SK-N-SH (cell line): ENCODE measurements around the gene FAM9A. TPM values are rescaled to one million over a fixed set of nuclear protein-coding genes. Genes with fewer than 3 reads are reported as not detected.
"Not testable (repeated sequence)": the region's sequence is repeated elsewhere in the genome, so short reads cannot be mapped to it uniquely, and the experiment has no call there.

Source experiments
- CTCF ChIA-PET: fragments of 300-600, 350-600 bp; formaldehyde crosslinking; extraction: SDS; loops from one replicate; lab custom pipeline; 2021; lab: Yijun Ruan, JAX
- POLR2A ChIA-PET: fragments of 350-600 bp; sonication (Branson Sonifier 250); formaldehyde crosslinking; extraction: SDS; loops from one replicate; lab custom pipeline; 2020; ENCODE audit warnings: antibody characterized with exemption, inconsistent platforms; lab: Yijun Ruan, JAX
- DNase-seq: peaks from one replicate; pipeline ENCODE4 v3.0.0; 2012
- H2AFZ ChIP-seq: fragments of 200-600 bp; sonication (generic); 2 replicates; pipeline ENCODE4 v1.8.1; 2016; ENCODE audit warnings: antibody characterized with exemption, mild to moderate bottlenecking, low read depth
- H3F3A ChIP-seq: fragments of 200-600 bp; sonication (generic); replicated peaks from 2 replicates; pipeline ENCODE3; 2016; ENCODE audit warnings: antibody characterized with exemption, mild to moderate bottlenecking; ENCODE audit not compliant: insufficient read depth
- H3K27ac ChIP-seq, 2 experiments: fragments of 200-500 bp in 1 of 2; fragments of 200-600 bp in 1 of 2; sonication (Bioruptor generic) in 1 of 2; sonication (generic), shearing (Covaris generic) in 1 of 2; 2 replicates each; pipeline versions ENCODE4 v1.5.1 to v1.6.1; 2014 to 2016; ENCODE audit warnings: low read depth in 2 of 2, inconsistent platforms in 1 of 2, low read length in 1 of 2, mild to moderate bottlenecking in 1 of 2, mixed read lengths in 1 of 2
- H3K27me3 ChIP-seq: fragments of 200-600 bp; sonication (generic), shearing (Covaris generic); 2 replicates; pipeline ENCODE4 v1.6.1; 2016; ENCODE audit warnings: mixed run types; ENCODE audit not compliant: insufficient read depth
- H3K36me3 ChIP-seq, 2 experiments: fragments of 200-500 bp in 1 of 2; fragments of 200-600 bp in 1 of 2; sonication (Bioruptor generic) in 1 of 2; sonication (generic) in 1 of 2; replicated peaks in 1 of 2; 2 replicates each; pipeline versions ENCODE3 to v1.5.1; 2014 to 2016; ENCODE audit warnings: low read length in 1 of 2, mild to moderate bottlenecking in 1 of 2; ENCODE audit not compliant: insufficient read depth in 2 of 2, control insufficient read depth in 1 of 2
- H3K4me1 ChIP-seq, 2 experiments: fragments of 200-500 bp in 1 of 2; fragments of 200-600 bp in 1 of 2; sonication (Bioruptor generic) in 1 of 2; sonication (generic), shearing (Covaris generic) in 1 of 2; 2 replicates each; pipeline versions ENCODE4 v1.5.1 to v1.6.1; 2014 to 2016; ENCODE audit warnings: low read depth in 1 of 2, low read length in 1 of 2, mixed run types in 1 of 2; ENCODE audit not compliant: insufficient read depth in 2 of 2, control insufficient read depth in 1 of 2
- H3K4me2 ChIP-seq: fragments of 200-600 bp; sonication (generic), shearing (Covaris generic); 2 replicates; pipeline ENCODE4 v1.6.1; 2017; ENCODE audit warnings: mixed run types
- H3K4me3 ChIP-seq, 2 experiments: fragments of 200-500 bp in 1 of 2; fragments of 200-600 bp in 1 of 2; sonication (Bioruptor generic) in 1 of 2; sonication (generic), shearing (Covaris generic) in 1 of 2; 2 replicates each; pipeline versions ENCODE4 v1.5.1 to v1.8.1; 2014 to 2016; ENCODE audit warnings: low read depth in 2 of 2, inconsistent platforms in 1 of 2, low read length in 1 of 2, mild to moderate bottlenecking in 1 of 2, mixed read lengths in 1 of 2, moderate library complexity in 1 of 2
- H3K79me2 ChIP-seq: fragments of 200-600 bp; sonication (generic); 2 replicates; pipeline ENCODE4 v1.8.1; 2017; ENCODE audit warnings: mild to moderate bottlenecking; ENCODE audit not compliant: insufficient read depth
- H3K9ac ChIP-seq: fragments of 200-600 bp; sonication (generic); 2 replicates; pipeline ENCODE4 v1.6.1; 2017; ENCODE audit warnings: mixed run types
- H3K9me2 ChIP-seq: fragments of 200-600 bp; sonication (generic); 2 replicates; pipeline ENCODE4 v1.6.1; 2017; ENCODE audit warnings: mixed run types
- H3K9me3 ChIP-seq: fragments of 200-600 bp; sonication (generic); 2 replicates; pipeline ENCODE4 v1.6.1; 2017; ENCODE audit warnings: mixed run types, mild to moderate bottlenecking, moderate library complexity
- H4K20me1 ChIP-seq: fragments of 200-600 bp; sonication (generic); 2 replicates; pipeline ENCODE4 v1.6.1; 2017; ENCODE audit warnings: mild to moderate bottlenecking, mixed run types; ENCODE audit not compliant: insufficient read depth
- GABPA ChIP-seq: IDR thresholded peaks from 2 replicates; pipeline ENCODE4 v1.4.0; 2012; ENCODE audit warnings: low read depth, mild to moderate bottlenecking
- MEF2A ChIP-seq: IDR thresholded peaks from 2 replicates; pipeline ENCODE4 v1.4.0; 2012; ENCODE audit warnings: low read depth, borderline replicate concordance
- POLR2AphosphoS5 ChIP-seq: IDR thresholded peaks from 2 replicates; pipeline ENCODE4 v1.6.1; 2012; ENCODE audit warnings: low read depth, low read length
- RAD21 ChIP-seq: IDR thresholded peaks from 2 replicates; pipeline ENCODE4 v1.6.1; 2012; ENCODE audit warnings: mild to moderate bottlenecking, low read length
- REST ChIP-seq: IDR thresholded peaks from 2 replicates; pipeline ENCODE4 v1.6.1; 2012; ENCODE audit warnings: mild to moderate bottlenecking, low read depth, low read length, moderate library complexity
- TEAD4 ChIP-seq: IDR thresholded peaks from 2 replicates; pipeline ENCODE4 v1.4.0; 2012; ENCODE audit warnings: mild to moderate bottlenecking, borderline replicate concordance; ENCODE audit not compliant: insufficient read depth
- USF1 ChIP-seq: IDR thresholded peaks from 2 replicates; pipeline ENCODE4 v1.4.0; 2012; ENCODE audit warnings: low read depth, borderline replicate concordance
- WGBS: methylation state at CpG from one replicate; pipeline ENCODE4 v1.1.6; 2017; ENCODE audit warnings: low lambda C conversion rate; 5-methylcytosine and 5-hydroxymethylcytosine counted together
- polyA plus RNA-seq, 3 experiments: library from polyadenylated mRNA; depleted of rRNA; stranded (reverse); fragments of >200 nt; gene quantifications; 2 replicates each; pipeline ENCODE4 v1.2.3, GENCODE V29; 2012

Gene FAM9A
- polyA plus RNA-seq, 1 of the 3 experiments (the other 2 are of a cell fraction) = not detected

GRCh38 chrX:8803326-8803725, 2.1 kb upstream of the FAM9A start:
- no peak overlapping the region for H2AFZ ChIP-seq
- no peak overlapping the region for H3K27ac ChIP-seq
- no peaks in the 10 kb centered on the region for H3K36me3 ChIP-seq
- TF ChIP-seq GABPA (no peak), REST (no peak), USF1 (no peak), MEF2A (no peak), POLR2AphosphoS5 (no peak), TEAD4 (no peak), RAD21 (no peak)
- TF ChIP-seq, all 33 proteins: peak for 0
- H3K9ac ChIP-seq = no peak overlapping the region
- ChIA-PET POLR2A (no interaction called here), CTCF (interaction anchor here (0.7 to 0.8 kb wide), 2 partner anchors 13 to 48 kb away, joined by 3 read pairs; no protein-coding TSS in a partner anchor)
- 11% methylated on average over 3 of the region's 3 CpGs for WGBS
- no peak for DNase-seq
- H3K9me3 ChIP-seq = no peaks in the 10 kb centered on the region
- H3K27me3 ChIP-seq = no peaks in the 10 kb centered on the region
- H3K4me2 ChIP-seq = no peak overlapping the region
- no peaks in the 10 kb centered on the region for H4K20me1 ChIP-seq
- no peaks in the 10 kb centered on the region for H3F3A ChIP-seq
- H3K4me1 ChIP-seq = no peaks in the 10 kb centered on the region
- no peaks in the 10 kb centered on the region for H3K9me2 ChIP-seq
- no peaks in the 10 kb centered on the region for H3K79me2 ChIP-seq
- H3K4me3 ChIP-seq = no peak overlapping the region

DNA sequence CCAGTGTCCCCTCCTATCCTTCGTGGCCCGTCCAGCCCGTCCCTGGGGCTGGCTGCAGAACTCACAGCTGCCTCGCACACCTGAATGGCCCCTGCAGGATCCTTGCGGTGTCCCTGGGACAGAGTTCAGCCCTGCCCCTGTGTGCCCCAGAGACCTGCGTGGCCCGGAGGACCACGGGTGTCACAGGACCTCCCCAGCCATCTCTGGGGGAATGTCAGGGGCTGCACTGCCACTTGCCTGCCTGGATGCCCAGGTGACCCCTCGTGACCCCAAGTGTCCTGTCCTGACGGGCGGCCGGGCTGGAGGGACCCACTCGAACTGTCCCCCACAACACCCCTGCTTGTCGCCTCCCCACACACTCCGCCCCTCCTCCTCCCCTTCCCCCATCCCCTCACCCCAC, 832 bp downstream of the FAM9A start:
- DNase-seq, H3K9me2 ChIP-seq, H3K27me3 ChIP-seq, H3K4me3 ChIP-seq, H3K27ac ChIP-seq, H2AFZ ChIP-seq, CTCF ChIA-PET, H3F3A ChIP-seq, H3K4me1 ChIP-seq, H3K36me3 ChIP-seq, POLR2A ChIA-PET, H3K79me2 ChIP-seq, H3K9ac ChIP-seq, H4K20me1 ChIP-seq, H3K4me2 ChIP-seq, H3K9me3 ChIP-seq: not testable (repeated sequence)
- 66% methylated on average over 11 of the region's 15 CpGs for WGBS

- H3K27me3 ChIP-seq, H3K9me3 ChIP-seq, H3K9ac ChIP-seq, H3K4me3 ChIP-seq, DNase-seq, H3K79me2 ChIP-seq, H2AFZ ChIP-seq, H3K36me3 ChIP-seq, H3K4me1 ChIP-seq, H4K20me1 ChIP-seq, H3K9me2 ChIP-seq, H3K27ac ChIP-seq, H3K4me2 ChIP-seq, H3F3A ChIP-seq, CTCF ChIA-PET, POLR2A ChIA-PET: not testable (repeated sequence)
- 36% methylated on average over 3 of the region's 13 CpGs for WGBS
Observed at GRCh38 chrX:8799281-8799680, 1.9 kb downstream of the FAM9A start.

- CTCF ChIA-PET, H2AFZ ChIP-seq, H3K27me3 ChIP-seq, H3K4me2 ChIP-seq, POLR2A ChIA-PET, H3K9me2 ChIP-seq, H3K4me1 ChIP-seq, H3K79me2 ChIP-seq, H4K20me1 ChIP-seq, H3K9ac ChIP-seq, H3K36me3 ChIP-seq, H3K4me3 ChIP-seq, H3K27ac ChIP-seq, H3F3A ChIP-seq, DNase-seq, H3K9me3 ChIP-seq: not testable (repeated sequence)
- WGBS = 49% methylated on average over 7 of the region's 16 CpGs
Observed at GRCh38 chrX:8798702-8799101, 2.5 kb downstream of the FAM9A start.

DNA sequence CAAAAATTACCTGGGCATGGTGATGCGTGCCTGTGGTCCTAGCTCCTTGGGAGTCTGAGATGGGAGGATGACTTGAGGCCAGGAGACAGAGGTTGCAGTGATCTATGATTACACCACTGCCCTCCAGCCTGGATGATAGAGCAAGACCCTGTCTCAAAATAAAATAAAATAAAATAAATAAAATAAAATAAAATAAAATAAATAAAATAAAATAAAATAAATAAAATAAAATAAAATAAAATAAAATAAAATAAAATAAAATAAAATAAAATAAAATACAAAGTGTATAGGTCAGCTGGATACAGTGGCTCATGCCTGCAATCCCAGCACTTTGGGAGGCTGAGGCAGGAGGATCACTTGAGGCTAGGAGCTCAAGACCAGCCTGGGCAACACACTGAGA, 14.1 kb downstream of the FAM9A start:
- POLR2A ChIA-PET, H3K9me2 ChIP-seq, H3K27ac ChIP-seq, H3K79me2 ChIP-seq, H3K4me1 ChIP-seq, H2AFZ ChIP-seq, H3K9me3 ChIP-seq, H3K36me3 ChIP-seq, CTCF ChIA-PET, H3K4me2 ChIP-seq, H3K27me3 ChIP-seq, H3F3A ChIP-seq, H3K4me3 ChIP-seq, H4K20me1 ChIP-seq, DNase-seq, H3K9ac ChIP-seq: not testable (repeated sequence)
- WGBS = 4% methylated on average over 1 of the region's 1 CpG
